HUES6 (cell line): ENCODE measurements around the gene TLE3.

Experiments
- H3K27ac ChIP-seq: 2 replicates; pipeline ENCODE4 v1.7.0; 2013; ENCODE audit warnings: low read depth, mild to moderate bottlenecking, low read length, inconsistent platforms
- H3K27me3 ChIP-seq: 2 replicates; pipeline ENCODE4 v1.6.1; 2013; ENCODE audit warnings: low read length; ENCODE audit not compliant: control insufficient read depth, insufficient read depth
- H3K36me3 ChIP-seq: 2 replicates; pipeline ENCODE4 v1.6.1; 2013; ENCODE audit warnings: low read length; ENCODE audit not compliant: control insufficient read depth, insufficient read depth
- H3K4me1 ChIP-seq: 2 replicates; pipeline ENCODE4 v1.6.1; 2013; ENCODE audit warnings: low read length; ENCODE audit not compliant: control insufficient read depth, insufficient read depth
- H3K4me3 ChIP-seq: 2 replicates; pipeline ENCODE4 v1.5.1; 2013; ENCODE audit warnings: low read depth, low read length
- H3K9ac ChIP-seq: one replicate; pipeline ENCODE4 v1.6.1; 2013; ENCODE audit warnings: mild to moderate bottlenecking, low read length
- H3K9me3 ChIP-seq: 2 replicates; pipeline ENCODE4 v1.6.1; 2013; ENCODE audit warnings: low read depth, low read length; ENCODE audit not compliant: control insufficient read depth, insufficient read depth

The TLE3 gene

DNA sequence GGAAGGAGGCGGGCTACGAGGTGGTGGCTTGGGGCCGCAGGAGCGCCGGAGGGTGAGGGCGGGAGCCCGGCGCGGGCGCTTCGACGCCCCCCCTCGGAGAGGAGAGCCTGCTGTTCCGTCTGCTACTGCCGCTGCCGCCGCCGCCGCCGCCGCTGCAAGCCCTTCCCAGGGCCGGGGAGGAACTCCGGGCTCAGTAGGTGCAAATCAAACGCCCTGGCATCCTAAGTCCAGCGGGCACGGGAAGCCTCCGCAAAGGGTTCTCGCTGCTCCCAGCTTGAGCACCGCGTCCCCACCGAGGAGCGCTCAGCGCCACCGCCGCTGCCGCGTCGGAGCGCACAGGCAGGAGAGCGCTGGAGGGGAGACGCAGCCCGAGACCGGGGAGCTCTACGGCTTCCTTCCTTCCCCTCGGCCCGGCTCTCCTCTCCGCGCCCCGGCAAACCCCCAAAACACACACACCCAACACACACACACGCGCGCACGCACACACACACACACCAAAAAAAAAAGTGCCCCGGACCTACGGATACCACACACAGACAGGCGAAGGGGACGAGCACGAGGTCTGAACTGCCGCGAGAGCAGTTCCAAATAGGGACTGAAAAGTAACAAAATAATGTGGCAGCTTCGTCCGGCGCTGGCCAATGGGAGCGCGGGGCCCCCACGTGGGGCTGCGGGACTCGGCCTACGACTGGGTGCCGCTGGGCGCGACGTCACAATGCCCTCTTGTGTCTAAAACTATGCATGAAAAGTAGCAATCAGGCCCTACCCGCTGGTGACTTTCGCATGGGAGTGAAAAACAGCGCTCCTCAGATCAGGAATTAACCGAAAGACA lies at the start of gene TLE3:
TSS of gene TLE3 (minus strand) at position 597 of the 832 bp plus-strand sequence. CDS start 1,119 bp downstream, outside the sequence.
- H3K27me3 ChIP-seq: peaks cover 11% of the 10 kb centered on the region
- H3K36me3 ChIP-seq: peaks cover 12% of the 10 kb centered on the region
- no peaks in the 10 kb centered on the region for H3K9me3 ChIP-seq
- peaks cover 36% of the 10 kb centered on the region for H3K4me1 ChIP-seq
- H3K4me3 ChIP-seq: peak within 1 kb of the TSS; percentile 91
- peak within 1 kb of the TSS; percentile 98 for H3K9ac ChIP-seq
- peak within 1 kb of the TSS; percentile 97; the same call in 1 of the 2 replicates for H3K27ac ChIP-seq

DNA sequence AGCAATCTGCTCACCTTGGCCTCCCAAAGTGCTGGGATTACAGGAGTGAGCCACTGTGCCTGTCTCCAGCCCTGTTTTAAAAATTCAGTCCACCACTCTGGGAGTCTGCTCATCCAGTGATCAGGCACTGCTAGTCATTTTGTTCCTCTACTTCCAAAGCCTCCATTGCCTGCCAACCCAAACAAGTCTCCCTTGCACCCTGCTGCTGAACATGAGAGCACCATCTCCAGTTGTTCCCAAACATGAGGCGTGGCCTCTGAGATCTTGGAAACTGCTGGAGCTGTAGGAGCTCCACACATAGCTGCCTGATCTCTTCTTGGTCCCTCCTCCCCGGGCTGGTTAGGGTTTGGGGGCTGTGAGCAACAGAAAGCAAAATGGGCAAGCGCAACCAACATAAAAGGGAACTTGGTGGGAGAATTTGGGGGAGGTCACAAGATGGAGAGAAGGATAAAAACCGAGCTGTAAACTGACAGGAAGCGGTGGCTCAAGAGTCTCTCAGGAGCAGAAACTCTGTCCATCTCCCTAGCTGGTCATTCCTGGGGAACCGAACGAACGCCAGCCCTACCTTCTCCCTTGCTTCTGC lies 49.6 kb upstream of the TLE3 start:
- H3K36me3 ChIP-seq: no peaks in the 10 kb centered on the region
- no peak overlapping the region for H3K9ac ChIP-seq
- no peaks in the 10 kb centered on the region; the same call in 1 of the 2 replicates for H3K27me3 ChIP-seq
- H3K4me3 ChIP-seq: no peak overlapping the region
- H3K4me1 ChIP-seq: peaks cover 35% of the 10 kb centered on the region
- H3K27ac ChIP-seq: no peak overlapping the region
- H3K9me3 ChIP-seq: no peaks in the 10 kb centered on the region

DNA sequence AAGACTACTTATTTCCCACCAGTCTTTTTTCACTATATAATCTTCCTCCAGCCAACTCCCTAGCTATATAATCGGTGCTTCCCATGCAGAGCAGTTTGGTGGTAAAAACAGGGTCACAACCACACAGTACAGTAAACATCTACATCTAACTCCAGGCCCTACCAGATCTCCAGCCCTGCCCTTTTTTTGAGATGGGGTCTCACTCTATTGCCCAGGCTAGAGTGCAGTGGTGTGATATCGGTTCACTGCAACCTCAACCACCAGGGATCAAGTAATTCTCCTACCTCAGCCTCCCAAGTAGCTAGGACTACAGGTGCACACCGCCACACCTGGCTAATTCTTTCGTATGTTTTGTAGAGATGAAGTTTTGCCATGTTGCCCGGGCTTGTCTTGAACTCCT lies 49.1 kb upstream of the TLE3 start:
- peaks cover 40% of the 10 kb centered on the region for H3K4me1 ChIP-seq
- H3K36me3 ChIP-seq: no peaks in the 10 kb centered on the region
- H3K9ac ChIP-seq: no peak overlapping the region
- no peaks in the 10 kb centered on the region for H3K9me3 ChIP-seq
- H3K4me3 ChIP-seq: no peak overlapping the region
- H3K27me3 ChIP-seq: no peaks in the 10 kb centered on the region; the same call in 1 of the 2 replicates
- no peak overlapping the region for H3K27ac ChIP-seq

DNA sequence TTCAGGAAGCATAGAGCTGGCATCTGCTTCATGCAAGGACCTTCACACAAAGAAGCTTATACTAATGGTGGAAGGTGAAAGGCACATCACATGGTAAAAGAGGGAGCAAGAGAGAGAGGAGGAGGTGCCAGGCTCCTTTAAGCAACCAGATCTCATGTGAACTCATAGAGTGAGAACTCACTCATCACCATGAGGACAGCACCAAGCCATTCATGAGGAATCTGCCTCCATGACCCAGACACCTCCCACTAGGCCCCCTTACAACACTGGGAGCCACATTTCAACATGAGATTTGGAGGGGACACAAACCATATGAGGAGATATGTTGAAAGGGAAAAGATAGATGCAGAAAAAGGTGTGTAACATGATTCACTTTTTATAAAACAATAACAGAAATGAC lies 48.4 kb upstream of the TLE3 start:
- no peaks in the 10 kb centered on the region; the same call in 1 of the 2 replicates for H3K27me3 ChIP-seq
- no peak overlapping the region for H3K9ac ChIP-seq
- H3K27ac ChIP-seq: no peak overlapping the region
- no peaks in the 10 kb centered on the region for H3K9me3 ChIP-seq
- peaks cover 47% of the 10 kb centered on the region for H3K4me1 ChIP-seq
- no peak overlapping the region for H3K4me3 ChIP-seq
- no peaks in the 10 kb centered on the region for H3K36me3 ChIP-seq

DNA sequence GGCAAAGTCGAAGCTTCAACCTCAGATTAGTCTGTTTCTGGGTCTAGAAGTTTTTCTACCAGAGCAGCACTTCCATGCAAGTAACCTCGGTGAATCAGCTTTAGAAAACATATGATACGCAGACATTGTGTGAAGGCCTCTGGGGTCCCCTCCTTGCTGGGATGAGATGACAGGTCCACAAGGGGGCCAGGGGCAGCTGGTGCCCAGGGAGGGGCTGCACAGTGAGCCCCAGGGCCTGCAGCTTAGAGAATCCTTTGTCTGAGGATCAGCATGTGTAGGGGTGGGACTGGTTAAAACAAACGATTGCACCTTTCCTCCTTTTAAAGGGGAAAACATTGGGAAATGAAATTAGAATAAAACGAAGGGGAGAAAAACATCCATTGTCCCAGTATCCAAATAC lies 47.5 kb upstream of the TLE3 start:
- Histone ChIP-seq H3K4me3 (no peak overlapping the region), H3K27ac (no peak overlapping the region), H3K4me1 (peaks cover 56% of the 10 kb centered on the region), H3K9ac (no peak overlapping the region), H3K27me3 (no peaks in the 10 kb centered on the region; the same call in 1 of the 2 replicates), H3K36me3 (no peaks in the 10 kb centered on the region), H3K9me3 (no peaks in the 10 kb centered on the region)

DNA sequence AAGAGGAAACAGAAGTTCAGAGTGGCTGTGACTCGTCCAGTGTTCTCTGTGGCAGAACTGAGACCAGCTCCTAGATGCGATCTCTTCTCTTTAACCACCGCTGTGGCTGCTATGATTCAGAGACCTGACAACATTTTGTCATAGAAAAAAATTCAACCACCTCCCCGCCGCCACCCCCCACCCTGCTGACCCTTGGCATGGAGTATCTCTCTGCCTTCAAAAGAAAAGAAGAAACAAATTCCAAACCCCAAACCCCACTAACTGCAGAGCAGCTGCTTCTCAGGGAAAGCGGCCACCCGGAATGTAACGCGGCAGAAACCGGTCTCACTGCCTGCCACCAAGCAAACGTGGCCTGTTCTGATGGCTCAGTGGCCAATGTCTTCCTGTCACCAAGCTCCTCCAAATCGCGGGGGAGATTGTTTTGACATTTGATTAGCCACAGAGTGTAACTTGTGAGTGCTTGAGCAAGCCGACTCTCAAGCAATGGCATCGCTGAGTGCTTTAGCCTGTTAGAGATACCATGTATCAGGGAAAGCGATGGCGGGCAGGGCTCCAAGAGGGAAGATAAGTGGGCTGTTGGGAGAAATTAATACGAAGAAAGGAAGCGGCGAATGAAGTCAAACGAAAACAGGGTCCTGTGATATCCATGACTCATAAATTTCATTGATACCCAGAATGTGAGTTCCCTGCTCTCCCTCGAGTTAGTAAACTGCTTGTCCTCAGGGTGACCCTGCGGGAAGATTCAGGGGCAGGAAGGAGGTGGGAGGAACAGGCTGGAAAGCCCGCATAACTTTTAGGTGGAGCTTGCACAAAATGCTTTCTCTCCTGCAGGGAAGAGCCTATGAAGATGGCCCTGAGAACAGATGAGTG lies 44.8 kb upstream of the TLE3 start:
- peaks cover 73% of the 10 kb centered on the region for H3K4me1 ChIP-seq
- no peak overlapping the region for H3K4me3 ChIP-seq
- H3K9me3 ChIP-seq: no peaks in the 10 kb centered on the region
- no peak overlapping the region for H3K9ac ChIP-seq
- H3K36me3 ChIP-seq: no peaks in the 10 kb centered on the region
- no peak overlapping the region for H3K27ac ChIP-seq
- H3K27me3 ChIP-seq: no peaks in the 10 kb centered on the region; the same call in 1 of the 2 replicates

DNA sequence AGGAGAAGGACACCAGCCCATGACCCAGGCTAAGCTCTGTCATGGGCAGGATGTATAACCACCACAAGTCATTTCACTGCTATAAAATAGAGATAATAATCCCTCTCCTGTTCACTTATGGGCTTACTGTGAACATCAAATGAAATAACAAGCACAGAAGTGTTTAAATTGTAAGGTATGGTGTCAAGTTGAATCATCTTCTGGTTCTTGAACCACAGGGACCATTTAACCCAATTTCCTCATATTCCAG lies 44.3 kb upstream of the TLE3 start:
- no peaks in the 10 kb centered on the region for H3K36me3 ChIP-seq
- H3K27ac ChIP-seq: no peak overlapping the region
- no peaks in the 10 kb centered on the region; the same call in 1 of the 2 replicates for H3K27me3 ChIP-seq
- H3K9me3 ChIP-seq: no peaks in the 10 kb centered on the region
- peaks cover 69% of the 10 kb centered on the region for H3K4me1 ChIP-seq
- no peak overlapping the region for H3K4me3 ChIP-seq
- no peak overlapping the region for H3K9ac ChIP-seq

DNA sequence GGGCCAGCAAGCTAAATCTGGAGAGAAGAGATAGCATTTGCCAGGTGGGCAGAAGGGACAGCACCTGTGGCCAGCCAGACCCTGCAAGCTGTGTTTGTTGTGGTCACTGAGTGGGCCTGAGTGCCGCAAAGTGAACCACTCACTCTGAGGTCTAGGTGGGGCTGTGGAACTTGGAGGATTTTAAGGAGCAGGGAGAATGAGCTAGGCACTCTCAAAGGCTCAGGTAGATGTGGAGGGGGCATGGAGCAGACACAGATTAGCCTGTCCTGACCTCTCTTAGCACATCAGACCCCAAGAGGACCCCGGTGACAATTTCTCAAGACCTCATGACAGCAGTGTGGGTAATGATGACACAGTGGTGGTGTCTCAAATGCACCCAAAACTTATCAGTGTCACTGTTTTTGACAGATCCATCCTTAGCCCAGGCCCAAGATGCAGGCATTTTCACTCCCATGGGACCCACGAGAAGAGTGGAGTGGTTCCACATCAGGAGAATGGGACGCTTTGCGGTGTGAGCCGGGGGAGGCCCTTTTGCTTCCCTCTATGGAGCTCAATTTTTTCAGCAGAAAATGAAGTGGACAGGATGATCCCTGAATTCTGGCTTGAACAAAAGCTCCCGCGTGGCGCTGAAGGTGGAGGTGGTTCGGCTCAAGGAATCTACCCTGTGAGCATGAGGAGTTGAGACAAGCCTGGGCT lies 43.8 kb upstream of the TLE3 start:
- H3K36me3 ChIP-seq: no peaks in the 10 kb centered on the region
- H3K4me3 ChIP-seq: no peak overlapping the region
- peak overlapping the region; percentile 1 for H3K9ac ChIP-seq
- H3K27me3 ChIP-seq: no peaks in the 10 kb centered on the region; the same call in 1 of the 2 replicates
- H3K4me1 ChIP-seq: peaks cover 69% of the 10 kb centered on the region
- no peak overlapping the region for H3K27ac ChIP-seq
- H3K9me3 ChIP-seq: no peaks in the 10 kb centered on the region

DNA sequence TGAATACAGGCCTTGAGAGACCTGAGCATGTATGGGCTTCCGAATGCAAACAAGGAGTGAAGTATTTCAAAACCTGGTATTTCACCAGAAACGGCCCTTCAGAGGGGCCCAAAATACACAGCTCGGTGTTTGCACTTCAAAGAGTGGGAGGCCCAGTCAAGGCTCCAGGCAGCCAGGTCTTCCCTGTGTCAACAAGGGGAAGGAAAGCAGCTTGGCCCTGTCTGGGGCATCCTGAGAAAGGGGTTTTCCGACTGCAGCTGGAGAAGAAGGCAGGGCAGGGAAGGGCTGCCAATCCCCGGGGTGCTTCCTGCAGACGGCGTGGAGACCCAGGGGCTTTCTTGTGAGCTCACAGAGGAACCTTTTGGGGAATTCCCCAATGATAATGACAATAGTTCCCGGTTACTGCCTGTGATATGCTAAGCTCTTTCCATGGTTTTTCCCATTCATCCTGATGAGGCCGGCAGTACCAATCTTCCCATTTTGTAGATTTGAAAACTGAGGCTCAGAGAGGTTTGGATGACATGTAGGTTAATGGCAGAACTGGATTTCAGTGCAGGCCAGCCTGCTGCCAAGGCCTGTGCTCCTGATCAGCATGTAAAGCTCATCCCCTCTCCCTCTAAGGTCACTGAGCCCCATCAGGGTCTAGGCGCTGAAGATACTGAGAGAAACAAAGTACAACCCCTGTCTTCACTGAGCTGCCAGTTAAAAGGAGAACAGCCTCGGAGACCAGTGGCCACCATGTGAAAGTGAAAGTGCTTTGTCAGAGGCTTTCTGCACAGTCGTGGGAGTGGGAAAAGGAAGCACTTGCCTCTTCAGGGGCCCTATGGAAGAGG lies 43.0 kb upstream of the TLE3 start:
- H3K9ac ChIP-seq: peak overlapping the region; percentile 37
- peak overlapping the region; percentile 7; the same call in 1 of the 2 replicates for H3K27ac ChIP-seq
- H3K4me3 ChIP-seq: no peak overlapping the region; the same call in 1 of the 2 replicates
- H3K9me3 ChIP-seq: no peaks in the 10 kb centered on the region
- no peaks in the 10 kb centered on the region for H3K36me3 ChIP-seq
- peaks cover 69% of the 10 kb centered on the region for H3K4me1 ChIP-seq
- H3K27me3 ChIP-seq: no peaks in the 10 kb centered on the region; the same call in 1 of the 2 replicates

DNA sequence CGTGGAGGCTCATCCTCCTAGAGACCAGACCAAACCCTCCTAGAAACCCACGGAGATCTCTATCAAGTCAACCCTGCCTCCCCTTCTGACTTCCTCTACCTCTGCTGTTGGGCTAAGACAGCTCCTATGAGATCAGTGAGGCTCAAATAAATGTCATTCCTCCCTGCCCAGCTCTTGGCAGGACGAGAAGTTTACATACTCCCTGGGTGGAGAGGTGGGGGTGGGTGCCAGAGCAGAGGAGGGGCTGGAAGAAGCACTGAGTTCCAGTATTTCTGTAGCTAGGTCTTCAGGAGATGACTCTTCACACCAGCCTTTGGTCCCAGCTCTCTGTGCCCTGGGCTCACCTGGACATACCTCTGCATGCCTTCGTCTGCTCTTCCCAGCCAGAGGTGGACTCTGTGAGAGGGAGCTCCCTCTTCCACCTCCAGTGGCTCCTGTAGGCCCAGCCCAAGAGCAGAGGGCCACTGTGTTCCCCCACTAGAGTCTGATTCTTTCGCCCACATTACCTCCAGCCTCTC lies 42.4 kb upstream of the TLE3 start:
- Histone ChIP-seq H3K9ac (peak overlapping the region; percentile 37), H3K27ac (peak overlapping the region; percentile 7; the same call in 1 of the 2 replicates), H3K36me3 (no peaks in the 10 kb centered on the region), H3K27me3 (no peaks in the 10 kb centered on the region; the same call in 1 of the 2 replicates), H3K9me3 (no peaks in the 10 kb centered on the region), H3K4me3 (no peak overlapping the region; the same call in 1 of the 2 replicates), H3K4me1 (peaks cover 69% of the 10 kb centered on the region)
